Measurements from ENCODE around the gene STX3.

GRCh38 chr11:59815754-59816153 is 60.6 kb downstream of the STX3 start:
- TF ChIP-seq CTCF (IDR thresholded peaks at IDR 0.05 in 8 of 11, conservative IDR thresholded peaks at IDR 0.05 in 3 of 11): no peak
- TF ChIP-seq POLR2A (IDR thresholded peaks at IDR 0.05): no peak
- no peak for TF ChIP-seq POLR2AphosphoS5 (IDR thresholded peaks at IDR 0.05)

All from spleen (tissue), 7 donors.